Measurements from ENCODE around the gene SARDH.

GRCh38 chr9:133783331-133783731 is 45.2 kb upstream of the SARDH start:
- no peak for TF ChIP-seq CTCF (IDR thresholded peaks at IDR 0.05)
- TF ChIP-seq POLR2AphosphoS5 (IDR thresholded peaks at IDR 0.05) = no peak
- TF ChIP-seq POLR2A (IDR thresholded peaks at IDR 0.05) = no peak

All from breast epithelium (tissue), 3 donors.